GM12892 (cell line): Measurements from ENCODE around the gene SPATC1L.

Experiments used
- POLR2A ChIP-seq: IDR thresholded peaks from 2 replicates; pipeline ENCODE4 v1.6.1; 2011; ENCODE audit warnings: low read depth, low read length, control low read depth
- POLR2AphosphoS5 ChIP-seq: IDR thresholded peaks from 2 replicates; pipeline ENCODE4 v1.6.1; 2011; ENCODE audit warnings: low read depth, low read length, control low read depth

DNA sequence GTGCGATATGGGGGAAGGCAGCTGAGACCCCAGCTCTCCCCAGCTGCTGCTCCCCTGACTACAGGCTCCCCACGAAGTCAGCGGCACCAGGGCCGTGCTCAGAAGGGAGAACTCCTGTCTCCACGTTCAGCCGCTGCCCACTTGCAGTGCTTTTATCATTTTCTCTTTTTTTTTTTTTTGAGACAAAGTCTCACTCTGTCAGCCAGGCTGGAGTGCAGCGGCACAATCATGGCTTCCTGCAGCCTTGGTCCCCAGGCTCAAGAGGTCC, 27.9 kb downstream of the SPATC1L start:
- TF ChIP-seq POLR2AphosphoS5: no peak
- TF ChIP-seq POLR2A: no peak
